Lower leg skin (tissue), 3 donors: ENCODE data around the gene C12orf43.

ENCODE experiments used
- POLR2A ChIP-seq, 2 donors: fragments of 450-650 bp; IDR thresholded peaks; one replicate each; pipeline ENCODE4 v1.6.1; 2016 to 2017; ENCODE audit warnings: antibody characterized with exemption in 2 of 2, mild to moderate bottlenecking in 1 of 2, moderate library complexity in 1 of 2
- TF ChIP-seq, protein P1 (sequence below), 3 donors: fragments of 450-650 bp; IDR thresholded peaks; one replicate each; pipeline ENCODE4 v1.5.1; 2016; ENCODE audit warnings: antibody characterized with exemption in 3 of 3, mild to moderate bottlenecking in 3 of 3, moderate library complexity in 2 of 3

DNA sequence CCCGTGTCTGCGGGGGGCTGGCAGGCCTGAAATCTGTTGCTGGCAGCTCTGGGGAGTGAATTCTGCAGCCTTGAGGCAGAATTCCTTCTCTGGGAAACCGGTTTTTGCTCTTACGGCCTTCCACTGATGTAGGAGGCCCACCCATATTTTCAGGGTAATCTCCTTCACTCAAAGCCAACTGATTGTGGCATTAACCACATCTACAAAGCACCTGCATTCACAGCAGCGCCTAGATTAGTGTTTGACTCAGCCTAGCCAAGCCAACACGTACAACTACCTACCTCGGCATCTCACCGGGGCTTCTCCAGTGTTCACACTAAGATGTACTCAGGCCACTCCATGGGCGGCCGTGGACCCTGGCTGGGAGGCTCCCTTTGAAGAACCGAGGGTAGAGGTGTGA, 15.8 kb downstream of the C12orf43 start:
- TF ChIP-seq, protein P1, sequence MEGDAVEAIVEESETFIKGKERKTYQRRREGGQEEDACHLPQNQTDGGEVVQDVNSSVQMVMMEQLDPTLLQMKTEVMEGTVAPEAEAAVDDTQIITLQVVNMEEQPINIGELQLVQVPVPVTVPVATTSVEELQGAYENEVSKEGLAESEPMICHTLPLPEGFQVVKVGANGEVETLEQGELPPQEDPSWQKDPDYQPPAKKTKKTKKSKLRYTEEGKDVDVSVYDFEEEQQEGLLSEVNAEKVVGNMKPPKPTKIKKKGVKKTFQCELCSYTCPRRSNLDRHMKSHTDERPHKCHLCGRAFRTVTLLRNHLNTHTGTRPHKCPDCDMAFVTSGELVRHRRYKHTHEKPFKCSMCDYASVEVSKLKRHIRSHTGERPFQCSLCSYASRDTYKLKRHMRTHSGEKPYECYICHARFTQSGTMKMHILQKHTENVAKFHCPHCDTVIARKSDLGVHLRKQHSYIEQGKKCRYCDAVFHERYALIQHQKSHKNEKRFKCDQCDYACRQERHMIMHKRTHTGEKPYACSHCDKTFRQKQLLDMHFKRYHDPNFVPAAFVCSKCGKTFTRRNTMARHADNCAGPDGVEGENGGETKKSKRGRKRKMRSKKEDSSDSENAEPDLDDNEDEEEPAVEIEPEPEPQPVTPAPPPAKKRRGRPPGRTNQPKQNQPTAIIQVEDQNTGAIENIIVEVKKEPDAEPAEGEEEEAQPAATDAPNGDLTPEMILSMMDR (IDR thresholded peaks at IDR 0.05), result no peak
- no peak for TF ChIP-seq POLR2A (IDR thresholded peaks at IDR 0.05)
